ENCODE results near the gene STC2. TPM values are rescaled to one million over a fixed set of nuclear protein-coding genes. Genes with fewer than 3 reads are reported as not detected.
A peak's percentile ranks its signal among the peaks of the same experiment; 100 is the strongest.

The STC2 gene
- total and polyA plus RNA-seq, 9 donors: 6.4 to 37.4 (median 12.4) TPM

- Histone ChIP-seq H3K36me3 (ENCODE audit: control insufficient read depth, insufficient read depth, low read length) (no peaks in the 10 kb centered on the region), H3K4me1 (ENCODE audit: control insufficient read depth, insufficient read depth, low read length) (no peaks in the 10 kb centered on the region), H3K27me3 (ENCODE audit: control insufficient read depth, insufficient read depth, low read length) (peaks cover 44% of the 10 kb centered on the region), H3K27ac (ENCODE audit: low read length) (no peak overlapping the region), H3K9me3 (replicated peaks; ENCODE audit: control insufficient read depth, low read depth, low read length) (no peaks in the 10 kb centered on the region), H3K4me3 (ENCODE audit: low read length) (no peak overlapping the region)
- WGBS (ENCODE audit: insufficient coverage): 44% methylated on average over 10 of the region's 14 CpGs
- DNase-seq: peak; percentile 16
These were observed 59.3 kb downstream of the STC2 start for GRCh38 chr5:173268750-173269432.

DNA sequence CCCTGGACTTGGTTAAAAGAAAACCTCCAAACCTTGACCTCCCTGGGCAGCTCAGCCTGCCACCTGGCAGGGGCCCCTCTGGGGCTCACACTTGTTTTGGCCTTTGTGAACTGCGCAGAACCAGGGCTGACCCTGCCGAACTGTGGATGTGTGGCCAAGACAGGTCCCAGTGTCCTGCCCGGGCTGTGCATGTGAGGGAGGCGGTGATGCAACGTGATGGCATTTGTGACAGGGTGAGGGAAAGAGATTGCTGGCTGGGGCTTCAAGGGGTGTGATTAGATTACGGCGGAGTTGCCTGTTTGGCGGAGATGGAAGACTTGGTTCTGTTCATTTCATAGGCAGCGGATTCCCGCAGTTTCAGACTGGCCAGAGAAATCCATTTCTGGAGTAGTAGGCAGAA is 62.8 kb downstream of the STC2 start:
- DNase-seq: no peak
- Histone ChIP-seq H3K4me1 (ENCODE audit: control insufficient read depth, insufficient read depth, low read length) (no peaks in the 10 kb centered on the region), H3K27me3 (ENCODE audit: control insufficient read depth, insufficient read depth, low read length) (peaks cover 60% of the 10 kb centered on the region), H3K4me3 (ENCODE audit: low read length) (no peak overlapping the region), H3K9me3 (replicated peaks; ENCODE audit: control insufficient read depth, low read depth, low read length) (no peaks in the 10 kb centered on the region), H3K27ac (ENCODE audit: low read length) (no peak overlapping the region), H3K36me3 (ENCODE audit: control insufficient read depth, insufficient read depth, low read length) (no peaks in the 10 kb centered on the region)
- WGBS (ENCODE audit: insufficient coverage): 42% methylated on average over 8 of the region's 10 CpGs

Other genes with a start within 250 kb of the STC2 start
- gene BNIP1, start 183.9 kb downstream of the STC2 start, total RNA-seq: 14.2 TPM
- 10 to 100 TPM; 10.8 to 15.2 (median 12.4) TPM for gene BNIP1, start 183.9 kb downstream of the STC2 start, polyA plus RNA-seq (ENCODE audit: insufficient read depth in 1 of 8, insufficient read length in 8 of 8, low replicate concordance in 1 of 8)
- gene NKX2-5, start 93.2 kb downstream of the STC2 start, total RNA-seq: not detected
- under 1 TPM in 1 of 8 donors, not detected in 7; 0.27 TPM for gene NKX2-5, start 93.2 kb downstream of the STC2 start, polyA plus RNA-seq (ENCODE audit: insufficient read depth in 1 of 8, insufficient read length in 8 of 8, low replicate concordance in 1 of 8)

Data from muscle of leg (tissue), 11 donors.